ENCODE measurements around the gene TAF1B.

The TAF1B gene

GRCh38 chr2:9821805-9822445, 21.3 kb upstream of the TAF1B start:
- TF ChIP-seq TEAD4 (IDR thresholded peaks at IDR 0.05) (no peak), YY1 (IDR thresholded peaks at IDR 0.05; ENCODE audit: low read depth) (no peak), EP300 (IDR thresholded peaks at IDR 0.05; ENCODE audit: borderline replicate concordance) (no peak), CEBPB (IDR thresholded peaks at IDR 0.05) (no peak), TAF1 (IDR thresholded peaks at IDR 0.05; ENCODE audit: low read depth) (no peak), ZBTB7A (IDR thresholded peaks at IDR 0.05; ENCODE audit: low read depth) (no peak)

DNA sequence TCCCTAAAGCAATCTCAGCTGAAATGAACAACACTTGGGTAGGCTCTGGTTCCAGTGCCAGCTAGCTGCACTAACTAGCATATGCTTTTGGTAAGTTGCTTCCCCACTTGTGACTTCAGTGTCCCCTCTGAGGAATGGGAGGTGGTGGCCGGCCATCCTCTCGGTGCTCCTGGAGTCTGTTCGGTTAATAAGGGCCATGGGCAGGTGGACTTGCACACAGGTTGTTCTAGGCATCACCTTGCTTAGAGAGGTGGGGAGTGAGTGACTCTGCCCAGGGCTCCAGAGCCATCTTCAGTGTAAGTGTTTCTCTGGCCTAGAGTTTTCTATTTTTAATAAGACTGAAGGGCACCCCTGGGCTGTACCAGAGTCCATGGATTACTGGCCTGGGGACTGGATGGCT, 18.8 kb upstream of the TAF1B start:
- TF ChIP-seq ZBTB7A (IDR thresholded peaks at IDR 0.05; ENCODE audit: low read depth) (no peak), NFIC (IDR thresholded peaks at IDR 0.05) (no peak), YY1 (IDR thresholded peaks at IDR 0.05; ENCODE audit: low read depth) (no peak), CEBPB (IDR thresholded peaks at IDR 0.05) (no peak), CREB1 (IDR thresholded peaks at IDR 0.05; ENCODE audit: low read depth) (no peak), TAF1 (IDR thresholded peaks at IDR 0.05; ENCODE audit: low read depth) (no peak), EP300 (IDR thresholded peaks at IDR 0.05; ENCODE audit: borderline replicate concordance) (no peak), MAX (IDR thresholded peaks at IDR 0.05) (no peak), TEAD4 (IDR thresholded peaks at IDR 0.05) (no peak), TCF12 (IDR thresholded peaks at IDR 0.05; ENCODE audit: low read depth) (no peak), RAD21 (IDR thresholded peaks at IDR 0.05; ENCODE audit: low read depth) (no peak), FOXM1 (IDR thresholded peaks at IDR 0.05; ENCODE audit: borderline replicate concordance, low read depth) (no peak), USF1 (IDR thresholded peaks at IDR 0.05) (no peak), EGR1 (IDR thresholded peaks at IDR 0.05) (no peak)
- TF ChIP-seq, protein P1, sequence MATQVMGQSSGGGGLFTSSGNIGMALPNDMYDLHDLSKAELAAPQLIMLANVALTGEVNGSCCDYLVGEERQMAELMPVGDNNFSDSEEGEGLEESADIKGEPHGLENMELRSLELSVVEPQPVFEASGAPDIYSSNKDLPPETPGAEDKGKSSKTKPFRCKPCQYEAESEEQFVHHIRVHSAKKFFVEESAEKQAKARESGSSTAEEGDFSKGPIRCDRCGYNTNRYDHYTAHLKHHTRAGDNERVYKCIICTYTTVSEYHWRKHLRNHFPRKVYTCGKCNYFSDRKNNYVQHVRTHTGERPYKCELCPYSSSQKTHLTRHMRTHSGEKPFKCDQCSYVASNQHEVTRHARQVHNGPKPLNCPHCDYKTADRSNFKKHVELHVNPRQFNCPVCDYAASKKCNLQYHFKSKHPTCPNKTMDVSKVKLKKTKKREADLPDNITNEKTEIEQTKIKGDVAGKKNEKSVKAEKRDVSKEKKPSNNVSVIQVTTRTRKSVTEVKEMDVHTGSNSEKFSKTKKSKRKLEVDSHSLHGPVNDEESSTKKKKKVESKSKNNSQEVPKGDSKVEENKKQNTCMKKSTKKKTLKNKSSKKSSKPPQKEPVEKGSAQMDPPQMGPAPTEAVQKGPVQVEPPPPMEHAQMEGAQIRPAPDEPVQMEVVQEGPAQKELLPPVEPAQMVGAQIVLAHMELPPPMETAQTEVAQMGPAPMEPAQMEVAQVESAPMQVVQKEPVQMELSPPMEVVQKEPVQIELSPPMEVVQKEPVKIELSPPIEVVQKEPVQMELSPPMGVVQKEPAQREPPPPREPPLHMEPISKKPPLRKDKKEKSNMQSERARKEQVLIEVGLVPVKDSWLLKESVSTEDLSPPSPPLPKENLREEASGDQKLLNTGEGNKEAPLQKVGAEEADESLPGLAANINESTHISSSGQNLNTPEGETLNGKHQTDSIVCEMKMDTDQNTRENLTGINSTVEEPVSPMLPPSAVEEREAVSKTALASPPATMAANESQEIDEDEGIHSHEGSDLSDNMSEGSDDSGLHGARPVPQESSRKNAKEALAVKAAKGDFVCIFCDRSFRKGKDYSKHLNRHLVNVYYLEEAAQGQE (IDR thresholded peaks at IDR 0.05; ENCODE audit: low read depth): no peak

- TF ChIP-seq EGR1 (IDR thresholded peaks at IDR 0.05) (no peak), CREB1 (IDR thresholded peaks at IDR 0.05; ENCODE audit: low read depth) (no peak), TCF12 (IDR thresholded peaks at IDR 0.05; ENCODE audit: low read depth) (no peak), RAD21 (IDR thresholded peaks at IDR 0.05; ENCODE audit: low read depth) (no peak), TEAD4 (IDR thresholded peaks at IDR 0.05) (no peak), EP300 (IDR thresholded peaks at IDR 0.05; ENCODE audit: borderline replicate concordance) (no peak), YY1 (IDR thresholded peaks at IDR 0.05; ENCODE audit: low read depth) (no peak), USF1 (IDR thresholded peaks at IDR 0.05) (no peak), ZBTB7A (IDR thresholded peaks at IDR 0.05; ENCODE audit: low read depth) (no peak), NFIC (IDR thresholded peaks at IDR 0.05) (no peak), TAF1 (IDR thresholded peaks at IDR 0.05; ENCODE audit: low read depth) (no peak), MAX (IDR thresholded peaks at IDR 0.05) (no peak), CEBPB (IDR thresholded peaks at IDR 0.05) (no peak), FOXM1 (IDR thresholded peaks at IDR 0.05; ENCODE audit: borderline replicate concordance, low read depth) (no peak)
- TF ChIP-seq, protein P1 (IDR thresholded peaks at IDR 0.05; ENCODE audit: low read depth): no peak
Observed at GRCh38 chr2:9824956-9825720, 18.1 kb upstream of the TAF1B start.

GRCh38 chr2:9826208-9826607, 17.1 kb upstream of the TAF1B start:
- TF ChIP-seq NFIC (IDR thresholded peaks at IDR 0.05) (no peak), RAD21 (IDR thresholded peaks at IDR 0.05; ENCODE audit: low read depth) (no peak), EP300 (IDR thresholded peaks at IDR 0.05; ENCODE audit: borderline replicate concordance) (no peak), CREB1 (IDR thresholded peaks at IDR 0.05; ENCODE audit: low read depth) (no peak), TEAD4 (IDR thresholded peaks at IDR 0.05) (no peak), EGR1 (IDR thresholded peaks at IDR 0.05) (no peak), YY1 (IDR thresholded peaks at IDR 0.05; ENCODE audit: low read depth) (no peak), MAX (IDR thresholded peaks at IDR 0.05) (no peak), TAF1 (IDR thresholded peaks at IDR 0.05; ENCODE audit: low read depth) (no peak), USF1 (IDR thresholded peaks at IDR 0.05) (no peak)
- TF ChIP-seq, protein P1 (IDR thresholded peaks at IDR 0.05; ENCODE audit: low read depth): no peak

Measured in Ishikawa (cell line).